MCF 10A (cell line): ENCODE results near the gene SLC9A7. TPM values are rescaled to one million over a fixed set of nuclear protein-coding genes. Genes with fewer than 3 reads are reported as not detected.

Experiments
- Bru-seq: library from RNA; stranded (reverse); fragments of 400-500 nt; gene quantifications from one replicate; lab custom pipeline; 2021; lab: Mats Ljungman, UMichigan
- BruChase-seq, 2 experiments: library from RNA; stranded (reverse); fragments of 400-500 nt; gene quantifications; one replicate each; lab custom pipeline; 2021; lab: Mats Ljungman, UMichigan
- BruUV-seq: library from RNA; stranded (reverse); fragments of 400-500 nt; replicated peaks from 2 replicates; lab custom pipeline; 2021; lab: Mats Ljungman, UMichigan
- CTCF ChIA-PET: fragments of 300-600 bp; sonication (Branson Sonifier 250); formaldehyde crosslinking; extraction: SDS; loops from one replicate; lab custom pipeline; 2021; ENCODE audit warnings: antibody characterized with exemption, inconsistent platforms; lab: Yijun Ruan, JAX
- POLR2A ChIA-PET: fragments of 300-600, 350-650 bp; sonication (Branson Sonifier 250); formaldehyde crosslinking; extraction: SDS; loops from one replicate; lab custom pipeline; 2020; ENCODE audit warnings: antibody characterized with exemption, inconsistent platforms; lab: Yijun Ruan, JAX
- DNase-seq: peaks from one replicate; pipeline ENCODE4 v3.0.0-alpha.2; 2018; ENCODE audit not compliant: unreplicated experiment
- H3K27ac Mint-ChIP-seq: one replicate; pipeline ENCODE4 v1.8.0; 2022; ENCODE audit warnings: mild to moderate bottlenecking, low read depth, mixed read lengths; ENCODE audit not compliant: unreplicated experiment
- H3K27me3 Mint-ChIP-seq: one replicate; pipeline ENCODE4 v1.8.0; 2022; ENCODE audit warnings: mixed read lengths; ENCODE audit not compliant: insufficient read depth, unreplicated experiment
- H3K36me3 Mint-ChIP-seq: one replicate; pipeline ENCODE4 v1.8.0; 2022; ENCODE audit warnings: mild to moderate bottlenecking, moderate library complexity, mixed read lengths; ENCODE audit not compliant: insufficient read depth, unreplicated experiment
- H3K4me1 Mint-ChIP-seq: one replicate; pipeline ENCODE4 v1.8.0; 2022; ENCODE audit warnings: mixed read lengths; ENCODE audit not compliant: insufficient read depth, unreplicated experiment
- H3K4me3 Mint-ChIP-seq: one replicate; pipeline ENCODE4 v1.8.0; 2022; ENCODE audit warnings: mild to moderate bottlenecking, moderate library complexity, mixed read lengths; ENCODE audit not compliant: unreplicated experiment
- H3K9me3 Mint-ChIP-seq: one replicate; pipeline ENCODE4 v1.8.0; 2022; ENCODE audit warnings: mixed read lengths; ENCODE audit not compliant: unreplicated experiment
- intact Hi-C: fragments of 100-400 bp; cut with micrococcal nuclease; formaldehyde crosslinking; loops from 2 replicates; pipeline ENCODE4 v1.14.1; 2022
- long read RNA-seq: library from polyadenylated mRNA; stranded (forward); transcript quantifications from one replicate; pipeline ENCODE4 v2.0.0, GENCODE V29; 2022
- total RNA-seq: library from RNA; stranded (reverse); gene quantifications from 2 replicates; pipeline ENCODE4 v1.2.3, GENCODE V29; 2022
- TF ChIP-seq, protein P1 (sequence below): fragments of 200-600 bp; IDR thresholded peaks from one replicate; pipeline ENCODE4 v1.8.0; 2022; ENCODE audit warnings: antibody characterized with exemption, mild to moderate bottlenecking; ENCODE audit not compliant: unreplicated experiment

SLC9A7 gene
- total RNA-seq (28.3 and 29.3 TPM in 2 replicates), Bru-seq, nascent RNA (percentile 67 among the genes with signal in this experiment), BruChase-seq, experiment 1, labeled RNA remaining after a 6-hour chase (percentile 69 among the genes with signal in this experiment), BruChase-seq, experiment 2, labeled RNA remaining after a 2-hour chase (percentile 62 among the genes with signal in this experiment)
- long read RNA-seq, full-length matches to known transcripts = 13 of 41 reads
- long read RNA-seq, partial matches to known transcripts = 7 of 41 reads
- long read RNA-seq, other reads (novel, unspliced or antisense) = 21 of 41 reads

DNA sequence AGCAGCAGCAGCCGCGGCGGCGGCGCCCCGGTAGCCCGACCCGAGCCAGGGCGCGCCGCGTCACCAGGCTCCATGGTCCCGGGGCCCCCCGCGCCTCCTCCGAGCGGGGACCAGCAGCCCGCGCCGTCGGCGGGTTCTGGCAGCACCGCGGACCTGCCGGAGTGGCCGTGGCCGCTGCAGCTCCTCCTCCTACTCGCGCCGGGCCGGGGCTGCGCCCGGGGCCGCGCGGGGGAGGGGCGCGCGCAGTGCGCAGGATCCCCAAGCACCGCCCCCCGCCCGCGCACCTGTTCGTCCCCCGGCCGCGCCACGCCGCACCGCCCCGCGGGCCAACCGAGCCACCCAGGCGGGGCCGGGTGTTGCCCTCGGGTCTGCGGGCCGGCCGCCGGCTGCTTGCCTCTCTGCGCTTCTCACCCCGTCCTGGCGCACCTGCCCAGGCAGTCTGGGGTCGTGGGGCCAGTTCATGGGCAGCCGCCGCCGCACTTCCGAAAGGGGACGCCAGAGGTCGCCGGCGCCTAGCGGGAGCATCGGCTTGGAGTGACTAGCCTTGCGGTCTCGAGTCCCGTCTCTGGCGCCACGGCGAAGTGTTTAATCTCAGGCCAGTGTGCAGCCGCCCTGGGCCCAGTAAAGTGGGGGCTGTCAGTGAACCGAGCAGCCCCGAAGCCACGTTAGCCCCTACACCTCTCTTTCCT lies at the start of gene SLC9A7:
SLC9A7 (minus strand) TSS at position 163 of the 689 bp plus-strand sequence; CDS start at position 74, 89 bp downstream.
- peak; percentile 75 for DNase-seq
- peaks cover 6% of the 10 kb centered on the region for H3K36me3 Mint-ChIP-seq
- H3K9me3 Mint-ChIP-seq = no peaks in the 10 kb centered on the region
- CTCF ChIA-PET = interaction anchor here (0.6 to 2.9 kb wide), 23 partner anchors 9 to 1416 kb away, joined by 3 to 33 read pairs (median 3); no protein-coding TSS in a partner anchor
- BruUV-seq = no TSS peak
- no peaks in the 10 kb centered on the region for H3K4me1 Mint-ChIP-seq
- POLR2A ChIA-PET = interaction anchor here (0.7 to 2.5 kb wide), 13 partner anchors 34 to 432 kb away, joined by 3 to 15 read pairs (median 4); partner anchors contain the start of gene RP2
- intact Hi-C loops = loop anchor here (1.0 to 5.0 kb wide), 5 partner anchors 33 to 334 kb away; no protein-coding TSS in a partner anchor
- peak within 1 kb of the TSS; percentile 74 for H3K4me3 Mint-ChIP-seq
- H3K27ac Mint-ChIP-seq = peak within 1 kb of the TSS; percentile 24
- TF ChIP-seq, protein P1, sequence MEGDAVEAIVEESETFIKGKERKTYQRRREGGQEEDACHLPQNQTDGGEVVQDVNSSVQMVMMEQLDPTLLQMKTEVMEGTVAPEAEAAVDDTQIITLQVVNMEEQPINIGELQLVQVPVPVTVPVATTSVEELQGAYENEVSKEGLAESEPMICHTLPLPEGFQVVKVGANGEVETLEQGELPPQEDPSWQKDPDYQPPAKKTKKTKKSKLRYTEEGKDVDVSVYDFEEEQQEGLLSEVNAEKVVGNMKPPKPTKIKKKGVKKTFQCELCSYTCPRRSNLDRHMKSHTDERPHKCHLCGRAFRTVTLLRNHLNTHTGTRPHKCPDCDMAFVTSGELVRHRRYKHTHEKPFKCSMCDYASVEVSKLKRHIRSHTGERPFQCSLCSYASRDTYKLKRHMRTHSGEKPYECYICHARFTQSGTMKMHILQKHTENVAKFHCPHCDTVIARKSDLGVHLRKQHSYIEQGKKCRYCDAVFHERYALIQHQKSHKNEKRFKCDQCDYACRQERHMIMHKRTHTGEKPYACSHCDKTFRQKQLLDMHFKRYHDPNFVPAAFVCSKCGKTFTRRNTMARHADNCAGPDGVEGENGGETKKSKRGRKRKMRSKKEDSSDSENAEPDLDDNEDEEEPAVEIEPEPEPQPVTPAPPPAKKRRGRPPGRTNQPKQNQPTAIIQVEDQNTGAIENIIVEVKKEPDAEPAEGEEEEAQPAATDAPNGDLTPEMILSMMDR = peak; percentile 75
- no peaks in the 10 kb centered on the region for H3K27me3 Mint-ChIP-seq

DNA sequence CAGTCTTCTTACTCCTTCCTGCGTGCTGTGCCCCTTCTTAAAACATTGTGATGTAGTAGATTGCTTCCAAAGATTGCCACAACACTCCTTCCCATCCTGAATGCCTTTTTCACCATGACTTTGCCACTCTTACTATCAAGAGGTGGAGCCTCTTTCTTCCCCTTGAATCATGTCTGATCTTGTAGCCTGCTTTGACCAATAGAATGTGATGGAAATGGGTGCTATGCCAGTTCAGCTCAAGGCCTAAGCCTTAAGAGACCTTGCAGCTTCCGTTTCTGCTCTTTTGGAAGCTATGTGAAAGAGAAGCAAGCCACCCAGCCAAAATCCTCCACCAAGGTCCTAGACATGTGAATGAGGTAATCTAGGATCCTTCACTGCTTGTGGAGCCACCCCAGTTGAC lies 46.4 kb upstream of the SLC9A7 start:
- Mint-ChIP-seq H3K9me3 (no peaks in the 10 kb centered on the region), H3K27ac (no peak overlapping the region), H3K4me3 (no peak overlapping the region), H3K36me3 (no peaks in the 10 kb centered on the region), H3K4me1 (no peaks in the 10 kb centered on the region), H3K27me3 (peaks cover 62% of the 10 kb centered on the region)
- no peak for DNase-seq
- CTCF ChIA-PET = interaction anchor here (0.8 kb wide), 1 partner anchor 151 kb away, joined by 3 read pairs; no protein-coding TSS in a partner anchor
- no TSS peak for BruUV-seq
- TF ChIP-seq, protein P1 = no peak
- intact Hi-C loops = no loop called here
- POLR2A ChIA-PET = no interaction called here

DNA sequence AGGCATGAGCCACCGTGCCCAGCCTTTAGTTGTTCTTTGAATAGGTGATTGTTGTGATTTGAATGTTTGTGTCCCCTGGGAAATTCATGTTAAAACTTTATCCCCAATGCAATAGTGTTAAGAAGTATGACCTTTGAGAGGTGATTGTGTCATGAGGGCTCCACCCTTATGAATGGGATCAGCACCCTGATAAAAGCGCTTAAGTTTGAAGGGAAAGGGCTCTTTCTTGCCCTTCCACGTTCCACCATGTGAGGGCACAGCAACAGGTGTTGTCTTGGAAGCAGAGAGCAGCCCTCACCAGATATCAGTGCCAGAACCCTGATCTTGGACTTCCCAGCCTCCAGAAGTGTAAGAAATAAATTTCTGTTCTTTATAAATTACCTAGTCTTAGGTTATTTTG lies 44.2 kb upstream of the SLC9A7 start:
- no TSS peak for BruUV-seq
- no peaks in the 10 kb centered on the region for H3K4me1 Mint-ChIP-seq
- no peak overlapping the region for H3K4me3 Mint-ChIP-seq
- TF ChIP-seq, protein P1 = peak; percentile 33
- intact Hi-C loops = loop anchor here (1.0 kb wide), 1 partner anchor 227 kb away; no protein-coding TSS in a partner anchor
- CTCF ChIA-PET = interaction anchor here (0.6 to 0.9 kb wide), 3 partner anchors 21 to 1659 kb away, joined by 3 read pairs; no protein-coding TSS in a partner anchor
- peak; percentile 37 for DNase-seq
- no peaks in the 10 kb centered on the region for H3K9me3 Mint-ChIP-seq
- POLR2A ChIA-PET = no interaction called here
- H3K27me3 Mint-ChIP-seq = peaks cover 41% of the 10 kb centered on the region
- no peak overlapping the region for H3K27ac Mint-ChIP-seq
- H3K36me3 Mint-ChIP-seq = no peaks in the 10 kb centered on the region
